GM18858 (cell line): ENCODE data around the gene KCTD13.
"Not testable (repeated sequence)": the region's sequence is repeated elsewhere in the genome, so short reads cannot be mapped to it uniquely, and the experiment has no call there.

ENCODE experiments used
- ATAC-seq: cut with Tn5 transposase; IDR thresholded peaks from one replicate; pipeline ENCODE4 v1.9.1; 2021; ENCODE audit not compliant: unreplicated experiment

Gene KCTD13

DNA sequence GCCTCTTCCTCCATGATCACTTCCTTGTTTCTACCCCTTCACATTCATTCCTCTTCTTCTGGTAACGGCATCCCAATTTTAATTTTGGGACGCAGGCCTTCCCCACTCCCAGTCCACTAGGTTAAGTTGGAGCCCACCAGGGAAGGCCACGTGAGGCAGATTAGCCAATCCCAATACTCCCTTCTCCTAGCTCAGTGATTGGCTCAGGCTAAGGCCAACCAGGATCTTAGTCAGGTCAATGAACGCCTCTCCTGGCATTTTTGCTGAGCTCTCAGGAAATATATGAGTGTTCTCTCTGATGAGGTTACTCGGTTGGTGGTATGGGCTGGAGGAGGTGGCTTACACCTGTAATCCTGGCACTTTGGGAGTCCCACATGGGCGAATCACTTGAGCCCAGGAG, 42.0 kb downstream of the KCTD13 start:
- no peak for ATAC-seq

GRCh38 chr16:29881050-29881449, 45.0 kb downstream of the KCTD13 start:
- no peak for ATAC-seq

- ATAC-seq, result no peak
Observed at GRCh38 chr16:29878172-29878571, 47.9 kb downstream of the KCTD13 start.

DNA sequence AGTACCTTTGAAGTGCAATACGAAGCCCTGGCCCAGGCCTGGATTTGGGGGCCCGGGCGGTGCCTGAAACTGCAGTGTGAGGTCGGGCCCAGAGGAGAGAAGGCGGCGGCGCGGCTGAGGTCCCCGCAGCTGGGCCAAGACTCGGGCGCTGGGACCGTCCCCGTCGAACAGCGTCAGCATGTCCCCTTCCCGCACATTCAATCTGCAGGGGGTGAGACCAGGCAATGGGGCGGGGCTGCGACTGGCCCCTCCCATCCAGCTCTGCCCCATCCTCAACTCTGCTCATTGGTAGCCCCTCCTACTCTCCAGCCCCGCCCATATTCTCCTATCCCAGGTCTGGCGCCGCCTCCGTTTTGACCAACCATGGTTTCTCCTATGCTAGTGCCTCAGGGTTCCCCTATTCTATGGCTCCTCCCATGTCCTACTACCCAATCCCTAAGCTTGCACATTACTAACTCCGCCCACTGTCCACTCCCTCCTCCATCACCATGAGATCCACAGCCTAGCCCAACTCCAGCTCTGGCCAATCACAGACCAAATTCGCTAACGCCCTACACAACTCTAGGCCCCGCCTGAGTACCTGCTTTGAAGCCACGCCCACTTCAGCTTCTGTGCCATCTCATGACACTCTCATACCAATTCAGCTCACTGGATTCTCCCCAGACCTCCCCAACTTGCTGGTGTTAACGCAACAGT, 48.6 kb downstream of the KCTD13 start:
- no peak for ATAC-seq

DNA sequence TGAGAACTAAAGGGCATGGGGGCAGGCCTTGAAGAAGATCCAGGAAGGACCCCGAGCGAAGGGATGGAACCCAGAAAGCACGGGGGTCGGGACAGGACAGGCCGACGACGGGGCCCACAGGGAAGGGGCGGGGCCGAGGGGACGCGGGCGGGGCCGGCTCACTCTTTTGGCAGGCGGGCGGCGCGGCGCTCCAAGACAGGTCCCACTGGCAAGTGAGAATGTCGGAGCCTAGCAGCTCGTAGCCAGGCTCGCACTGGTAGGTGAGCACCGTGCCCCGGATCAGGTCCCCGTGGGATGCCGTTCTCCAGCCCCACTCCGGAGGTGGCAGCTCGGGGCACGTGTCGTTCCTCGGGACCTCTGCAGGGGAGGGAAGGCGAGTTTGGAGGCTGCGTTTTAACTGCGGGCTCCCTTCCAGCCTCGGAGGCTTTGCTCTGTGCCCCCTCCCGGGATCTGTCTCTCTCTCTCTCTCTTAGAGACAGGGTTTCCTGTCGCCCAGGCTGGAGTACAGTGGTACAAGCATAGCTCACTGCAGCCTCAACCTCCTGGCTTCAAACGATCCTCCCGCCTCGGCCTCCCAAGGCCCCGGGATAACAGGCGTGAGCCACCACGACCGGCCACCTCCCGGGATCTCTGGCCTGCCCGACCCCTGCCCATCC, 49.3 kb downstream of the KCTD13 start:
- ATAC-seq, result no peak

- ATAC-seq, result no peak
Observed at GRCh38 chr16:29876217-29876593, 49.8 kb downstream of the KCTD13 start.

DNA sequence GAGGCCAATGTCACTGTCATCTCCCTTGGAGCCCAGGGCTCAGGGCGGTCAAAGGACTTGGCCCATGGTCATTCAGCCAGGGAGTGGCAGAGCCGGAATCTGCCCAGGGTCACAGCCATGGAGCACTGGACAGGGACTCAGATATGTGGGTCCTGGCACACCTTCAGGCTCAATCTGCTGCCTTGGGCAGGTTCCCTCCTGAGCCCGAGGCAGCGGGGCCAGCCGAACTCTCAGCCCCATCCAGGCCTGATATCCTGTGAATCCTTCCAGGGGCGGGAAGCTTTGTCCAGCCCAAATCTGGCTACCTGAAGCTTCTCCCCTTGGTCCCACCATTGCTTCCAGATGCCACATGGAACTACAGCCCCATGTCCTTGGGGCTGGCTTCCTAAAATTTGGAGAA, 50.8 kb downstream of the KCTD13 start:
- no peak for ATAC-seq

GRCh38 chr16:29873319-29873718, 52.7 kb downstream of the KCTD13 start:
- no peak for ATAC-seq

GRCh38 chr16:29871822-29872546, 54.0 kb downstream of the KCTD13 start:
- no peak for ATAC-seq

DNA sequence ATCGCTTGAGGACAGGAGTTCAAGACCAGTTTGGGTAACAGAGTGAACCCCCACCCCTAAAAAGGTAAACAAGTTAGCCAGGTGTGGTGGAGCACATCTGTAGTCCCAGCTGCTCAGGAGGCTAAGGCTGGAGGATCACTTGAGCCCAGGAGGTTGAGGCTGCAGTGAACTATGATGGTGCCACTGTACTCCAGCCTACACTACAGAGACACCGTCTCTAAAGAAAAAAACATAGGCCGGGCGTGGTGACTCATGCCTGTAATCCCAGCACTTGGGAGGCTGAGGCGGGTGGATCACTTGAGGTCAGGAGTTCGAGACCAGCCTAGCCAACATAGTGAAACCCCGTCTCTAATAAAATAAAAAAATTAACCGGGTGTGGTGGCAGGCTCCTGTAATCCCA, 57.0 kb downstream of the KCTD13 start:
- ATAC-seq, result not testable (repeated sequence)

- ATAC-seq, result no peak
Observed at GRCh38 chr16:29868396-29869009, 57.5 kb downstream of the KCTD13 start.

- no peak for ATAC-seq
Observed at GRCh38 chr16:29864205-29864604, 61.8 kb downstream of the KCTD13 start.

DNA sequence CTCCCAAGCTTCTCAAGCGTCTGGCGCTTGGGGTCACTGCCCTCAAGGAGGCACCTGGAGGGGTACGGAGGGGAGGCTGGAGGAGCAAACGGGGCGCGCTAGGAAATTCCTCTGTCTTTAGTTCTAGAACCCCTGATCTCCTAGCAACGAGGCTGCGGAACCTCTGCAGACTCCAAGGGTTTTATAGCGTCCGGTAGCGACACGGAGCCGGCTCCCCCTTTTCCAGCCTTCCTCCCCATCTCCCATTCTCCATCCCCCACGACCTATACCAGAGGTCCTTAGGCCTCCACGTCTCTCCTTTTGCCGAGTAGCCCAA, 62.4 kb downstream of the KCTD13 start:
- no peak for ATAC-seq

DNA sequence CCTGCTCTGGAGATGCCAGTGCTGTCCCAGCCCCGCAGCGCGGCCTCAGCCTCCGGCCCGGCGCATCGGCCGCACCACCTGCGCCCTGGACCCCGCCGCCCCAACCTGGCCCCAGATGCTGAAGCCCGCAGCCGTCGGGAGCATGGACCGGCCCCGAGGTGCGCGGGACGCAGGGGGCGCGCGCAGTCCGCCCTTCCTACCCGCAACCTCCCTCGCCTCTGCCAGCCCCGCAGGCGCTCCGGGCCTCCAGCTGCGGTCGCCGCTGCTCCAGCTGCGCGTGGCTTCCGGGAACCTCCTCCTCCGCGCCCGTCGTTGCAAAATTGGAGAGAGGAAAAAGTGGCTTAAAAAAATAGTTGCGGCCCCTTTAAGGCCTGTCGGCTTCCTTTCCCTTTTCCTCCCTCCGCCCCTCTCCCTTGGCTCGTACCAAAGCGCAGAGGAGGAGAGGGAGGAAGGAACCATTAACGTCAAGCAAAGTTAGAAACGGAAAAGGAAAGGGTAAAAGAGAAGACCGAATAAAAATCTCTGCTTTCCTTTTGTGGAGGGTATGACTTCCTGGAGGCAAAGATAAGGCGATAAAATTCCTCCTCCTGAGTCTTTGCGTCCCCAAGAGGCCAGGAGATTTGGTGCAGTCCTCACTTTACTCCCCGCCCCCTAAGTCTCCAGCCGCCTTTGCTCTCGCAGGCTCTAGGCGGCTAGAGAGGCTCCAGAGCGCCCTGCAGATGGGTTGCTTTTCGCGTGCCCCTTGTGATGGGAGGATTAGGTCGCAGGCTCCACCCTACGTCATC, 63.0 kb downstream of the KCTD13 start, which contains the start of gene CDIPT:
Gene CDIPT, minus strand, starts transcription at position 343 of the 785 bp plus-strand sequence. CDS start 369 bp downstream, outside the sequence.
- peak; percentile 82 for ATAC-seq

GRCh38 chr16:29862383-29862883, 63.6 kb downstream of the KCTD13 start:
- no peak for ATAC-seq

DNA sequence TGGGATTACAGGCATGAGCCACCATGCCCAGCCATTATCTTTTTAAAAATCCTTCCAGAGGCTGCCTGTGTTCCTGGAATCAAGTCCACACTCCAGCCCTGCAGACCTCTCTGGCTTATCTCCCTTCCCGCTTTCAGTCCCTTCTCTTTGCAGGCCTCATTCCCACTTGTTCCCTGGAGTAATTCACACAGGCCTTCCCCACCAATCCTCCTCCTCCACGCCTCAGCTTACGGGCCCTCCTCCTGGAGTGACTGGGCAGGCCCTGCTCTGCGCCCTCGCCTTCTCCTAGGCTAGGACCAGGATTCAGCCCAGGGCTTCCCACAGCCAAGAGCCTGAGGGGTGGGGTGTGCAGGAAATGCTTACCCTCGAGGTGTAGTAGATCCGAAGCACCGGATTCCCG, 65.8 kb downstream of the KCTD13 start:
- no peak for ATAC-seq

DNA sequence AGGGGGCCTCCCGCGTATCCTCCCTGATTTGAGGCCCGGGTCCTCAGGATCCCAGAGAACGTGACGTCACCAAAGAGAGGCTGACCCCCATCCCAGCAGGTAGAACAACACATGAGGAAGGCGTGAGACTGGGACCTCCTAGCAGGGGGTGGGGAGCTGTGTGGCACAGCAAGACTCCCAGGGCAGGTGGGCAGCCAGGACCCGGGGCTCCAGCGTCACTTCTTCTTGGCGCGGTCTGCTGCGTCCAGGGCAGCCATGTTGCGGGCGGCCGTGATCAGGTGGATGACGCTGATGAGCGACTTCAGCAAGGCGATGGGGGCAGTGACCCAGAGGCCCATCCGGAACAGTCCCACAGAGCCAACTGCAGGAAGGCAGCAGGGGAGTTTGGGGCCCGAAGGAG, 67.1 kb downstream of the KCTD13 start:
- ATAC-seq, result no peak

- ATAC-seq, result no peak
Observed at GRCh38 chr16:29858149-29858849, 67.7 kb downstream of the KCTD13 start.

GRCh38 chr16:29857133-29857760, 68.8 kb downstream of the KCTD13 start:
- no peak for ATAC-seq
